Activated CD4-positive, alpha-beta memory T cell treated with anti-CD3 and anti-CD28 coated beads for 36 hours (primary cell): ENCODE results near the gene SMC3. TPM values are rescaled to one million over a fixed set of nuclear protein-coding genes. Genes with fewer than 3 reads are reported as not detected.
"Not testable (repeated sequence)": the region's sequence is repeated elsewhere in the genome, so short reads cannot be mapped to it uniquely, and the experiment has no call there.

Experiments used
- CTCF ChIA-PET: fragments of 350-600 bp; sonication (Branson Sonifier 250); formaldehyde crosslinking; loops from one replicate; lab custom pipeline; 2021; ENCODE audit warnings: antibody characterized with exemption, inconsistent platforms; lab: Charles Lee
- POLR2A ChIA-PET: fragments of 350-600 bp; sonication (Branson Sonifier 250); formaldehyde crosslinking; loops from one replicate; lab custom pipeline; 2021; ENCODE audit warnings: antibody characterized with exemption; lab: Charles Lee
- DNase-seq: peaks from one replicate; pipeline ENCODE4 v3.0.0-alpha.2; 2020
- H3K27ac Mint-ChIP-seq: one replicate; pipeline ENCODE4 v1.8.0; 2021; ENCODE audit warnings: mixed read lengths
- H3K27me3 Mint-ChIP-seq: one replicate; pipeline ENCODE4 v1.8.0; 2021; ENCODE audit warnings: mixed read lengths
- H3K36me3 Mint-ChIP-seq: one replicate; pipeline ENCODE4 v1.8.0; 2021; ENCODE audit warnings: mixed read lengths
- H3K4me1 Mint-ChIP-seq: one replicate; pipeline ENCODE4 v1.8.0; 2021; ENCODE audit warnings: low read depth, mixed read lengths
- H3K4me3 Mint-ChIP-seq: one replicate; pipeline ENCODE4 v1.8.0; 2021; ENCODE audit warnings: mild to moderate bottlenecking, mixed read lengths
- H3K9me3 Mint-ChIP-seq: one replicate; pipeline ENCODE4 v1.8.0; 2021; ENCODE audit warnings: mixed read lengths
- intact Hi-C: fragments of 100-400 bp; cut with micrococcal nuclease; formaldehyde crosslinking; loops from one replicate; pipeline ENCODE4 v1.15.1; 2023
- total RNA-seq, 2 experiments: library from RNA; stranded (reverse); gene quantifications; one replicate each; pipeline ENCODE4 v1.2.3, GENCODE V29; 2021

Gene SMC3
- 10 to 100 TPM; 89.5 to 92.2 TPM for total RNA-seq

DNA sequence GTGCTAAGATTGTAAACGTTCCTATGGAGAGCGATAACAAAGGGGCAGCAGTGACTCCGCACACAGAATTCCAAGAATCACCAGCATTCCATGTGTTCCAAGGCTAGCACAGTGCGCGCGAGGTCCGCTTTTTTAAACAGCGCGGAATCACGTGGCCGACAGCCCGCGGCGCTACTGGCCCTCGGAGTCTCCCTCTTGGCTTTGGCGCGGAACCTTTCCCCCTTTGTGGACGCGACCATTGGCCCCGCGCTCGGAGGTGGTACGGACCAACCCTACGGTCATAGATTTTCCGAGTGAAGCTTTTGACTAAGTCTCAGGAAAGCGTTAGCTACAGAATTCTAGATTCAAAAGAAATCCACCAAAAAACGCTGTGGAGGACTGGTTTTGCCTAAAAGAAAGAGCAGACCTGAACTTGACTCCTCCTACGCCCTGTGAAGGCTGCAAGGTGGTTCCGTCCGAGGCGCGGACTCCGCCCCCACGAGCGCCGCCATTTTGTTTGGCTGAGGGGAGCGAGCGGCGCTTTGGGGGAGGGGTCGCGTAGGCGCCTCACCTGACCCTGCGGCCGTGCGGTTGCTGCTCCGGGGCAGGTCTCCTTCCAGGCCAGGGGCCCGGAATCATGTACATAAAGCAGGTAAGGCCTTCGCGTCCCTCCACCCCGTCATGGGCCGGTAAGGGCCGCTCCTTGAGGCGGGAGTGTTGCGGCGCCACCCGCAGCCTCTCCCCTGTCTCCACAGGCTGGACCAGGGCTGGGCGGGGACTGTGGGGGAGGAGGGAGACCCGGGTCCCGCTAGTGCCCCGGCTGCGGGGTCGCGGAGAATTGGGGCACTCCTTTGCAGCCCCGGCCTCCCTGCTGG lies at the start of gene SMC3:
Gene SMC3 (plus strand): TSS at position 495 of the 854 bp plus-strand sequence. CDS start 122 bp downstream, at position 617.
- H3K4me3 Mint-ChIP-seq, result peak within 1 kb of the TSS; percentile 93
- H3K27me3 Mint-ChIP-seq, result peaks cover 10% of the 10 kb centered on the region
- peaks cover 25% of the 10 kb centered on the region for H3K36me3 Mint-ChIP-seq
- peak within 1 kb of the TSS; percentile 97 for H3K27ac Mint-ChIP-seq
- no peaks in the 10 kb centered on the region for H3K9me3 Mint-ChIP-seq
- POLR2A ChIA-PET, result interaction anchor here (1.3 kb wide), 1 partner anchor 13 kb away, joined by 3 read pairs; no protein-coding TSS in a partner anchor
- intact Hi-C loops, result loop anchor here (1.0 to 2.0 kb wide), 8 partner anchors 10 to 361 kb away; partner anchors contain the start of genes BBIP1, DUSP5, MXI1 and SHOC2
- CTCF ChIA-PET, result interaction anchor here (0.7 to 4.2 kb wide), 5 partner anchors 10 to 261 kb away, joined by 3 to 26 read pairs (median 5); partner anchors contain the start of gene SMNDC1
- H3K4me1 Mint-ChIP-seq, result peaks cover 43% of the 10 kb centered on the region
- peak; percentile 94 for DNase-seq

DNA sequence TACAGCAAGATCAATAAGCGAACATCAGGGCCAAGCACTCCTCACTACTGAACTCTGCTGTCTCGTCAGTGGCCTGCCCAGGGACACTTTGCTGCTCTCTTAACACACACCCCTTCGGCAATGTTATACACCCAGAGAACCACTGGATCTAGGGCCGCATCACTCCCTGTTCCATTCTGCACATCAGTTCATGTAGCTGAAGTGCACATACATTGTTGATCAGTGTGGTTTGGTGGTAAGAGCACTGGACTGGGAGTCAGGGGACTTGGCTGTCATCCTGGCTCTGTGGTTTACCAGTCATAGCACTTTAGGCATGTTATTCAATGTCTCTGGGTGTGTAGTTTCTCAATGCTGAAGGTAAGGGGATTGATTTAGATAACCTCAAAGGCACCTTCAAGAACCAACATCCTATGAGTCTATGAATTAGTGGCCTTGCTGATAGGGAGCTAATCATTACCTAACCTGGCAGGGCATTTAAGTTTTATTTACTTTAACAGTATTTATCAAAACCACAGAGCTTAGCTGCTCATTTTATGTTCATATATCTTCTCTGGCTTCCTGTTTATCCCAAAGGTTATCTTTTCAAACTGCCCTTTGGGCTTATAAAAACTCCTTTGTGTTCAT lies 45.0 kb upstream of the SMC3 start:
- POLR2A ChIA-PET, result interaction anchor here (1.3 to 1.8 kb wide), 3 partner anchors 10 to 97 kb away, joined by 3 to 7 read pairs (median 5); no protein-coding TSS in a partner anchor
- peak overlapping the region; percentile 9 for H3K27ac Mint-ChIP-seq
- peaks cover 16% of the 10 kb centered on the region for H3K36me3 Mint-ChIP-seq

DNA sequence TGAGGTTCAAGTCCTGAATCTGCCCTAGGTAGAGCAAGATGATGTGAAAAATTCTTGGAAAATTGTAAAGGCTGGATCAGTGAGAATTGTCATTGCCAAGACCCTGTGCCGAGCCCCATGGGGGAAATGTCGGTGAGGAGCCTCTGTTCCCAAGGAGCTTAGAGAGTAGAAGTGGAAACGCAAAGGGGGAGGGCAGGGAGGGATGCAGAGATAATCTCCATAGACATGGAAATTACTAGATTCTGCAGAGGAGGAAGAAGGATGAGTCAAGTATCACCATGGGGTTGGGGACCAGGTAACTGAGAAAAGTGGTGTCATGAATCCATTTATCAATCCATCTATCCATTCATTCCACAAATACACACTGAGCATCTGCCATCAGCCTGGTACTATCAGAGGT lies 43.8 kb upstream of the SMC3 start:
- peak; percentile 6 for DNase-seq
- Mint-ChIP-seq H3K9me3 (no peaks in the 10 kb centered on the region), H3K4me1 (peaks cover 56% of the 10 kb centered on the region), H3K27me3 (no peaks in the 10 kb centered on the region), H3K36me3 (peaks cover 14% of the 10 kb centered on the region), H3K4me3 (no peak overlapping the region), H3K27ac (no peak overlapping the region)
- intact Hi-C loops, result loop anchor here (1.0 to 2.0 kb wide), 2 partner anchors 11 to 13 kb away; no protein-coding TSS in a partner anchor
- ChIA-PET CTCF (interaction anchor here (1.0 kb wide), 1 partner anchor 169 kb away, joined by 4 read pairs; no protein-coding TSS in a partner anchor), POLR2A (no interaction called here)

More for the DNA sequence above, 45.0 kb upstream of the SMC3 start:
- no peaks in the 10 kb centered on the region for H3K9me3 Mint-ChIP-seq
- H3K27me3 Mint-ChIP-seq, result no peaks in the 10 kb centered on the region
- DNase-seq, result peak; percentile 64
- CTCF ChIA-PET, result no interaction called here
- intact Hi-C loops, result loop anchor here (2.0 kb wide), 1 partner anchor 14 kb away; no protein-coding TSS in a partner anchor
- no peak overlapping the region for H3K4me3 Mint-ChIP-seq
- H3K4me1 Mint-ChIP-seq, result peaks cover 45% of the 10 kb centered on the region

DNA sequence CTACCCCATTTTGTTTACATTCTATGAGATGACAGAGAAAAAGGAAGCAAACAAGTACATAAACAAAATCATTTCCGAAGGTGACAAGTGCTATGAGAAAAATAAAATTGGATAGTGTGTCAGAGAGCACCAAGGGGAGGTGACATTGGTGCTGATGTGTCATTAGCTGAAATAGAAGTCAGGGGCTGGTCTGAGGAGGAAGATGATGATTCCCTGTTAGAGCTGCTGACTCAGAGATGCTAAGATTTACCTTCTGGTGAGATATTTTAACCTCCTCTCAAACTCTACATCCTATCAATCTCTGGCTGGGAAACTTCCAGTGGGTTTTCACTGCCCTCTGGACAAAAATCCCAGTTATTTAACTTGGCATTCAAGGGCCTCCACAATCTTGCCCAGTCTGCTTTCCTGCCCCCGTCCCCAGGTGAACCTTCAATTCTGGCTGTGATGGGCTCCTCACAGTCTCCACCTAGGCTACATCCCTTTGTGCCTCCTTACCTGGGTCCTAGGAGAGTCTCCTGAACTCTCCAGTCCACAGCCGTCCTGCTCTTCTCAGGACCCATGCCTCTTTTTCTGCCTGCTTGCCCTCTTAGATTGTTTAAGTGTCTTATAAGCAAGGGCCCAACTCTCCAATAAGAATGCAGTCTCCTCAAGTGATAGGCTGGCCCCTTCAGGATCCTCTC lies 43.2 kb upstream of the SMC3 start:
- H3K4me3 Mint-ChIP-seq, result no peak overlapping the region
- H3K4me1 Mint-ChIP-seq, result peaks cover 62% of the 10 kb centered on the region
- no peaks in the 10 kb centered on the region for H3K9me3 Mint-ChIP-seq
- intact Hi-C loops, result loop anchor here (1.0 kb wide), 1 partner anchor 12 kb away; no protein-coding TSS in a partner anchor
- H3K27me3 Mint-ChIP-seq, result no peaks in the 10 kb centered on the region
- H3K36me3 Mint-ChIP-seq, result peaks cover 11% of the 10 kb centered on the region
- no peak overlapping the region for H3K27ac Mint-ChIP-seq
- POLR2A ChIA-PET, result no interaction called here
- CTCF ChIA-PET, result interaction anchor here (1.0 kb wide), 1 partner anchor 170 kb away, joined by 4 read pairs; no protein-coding TSS in a partner anchor
- DNase-seq, result peak; percentile 9

DNA sequence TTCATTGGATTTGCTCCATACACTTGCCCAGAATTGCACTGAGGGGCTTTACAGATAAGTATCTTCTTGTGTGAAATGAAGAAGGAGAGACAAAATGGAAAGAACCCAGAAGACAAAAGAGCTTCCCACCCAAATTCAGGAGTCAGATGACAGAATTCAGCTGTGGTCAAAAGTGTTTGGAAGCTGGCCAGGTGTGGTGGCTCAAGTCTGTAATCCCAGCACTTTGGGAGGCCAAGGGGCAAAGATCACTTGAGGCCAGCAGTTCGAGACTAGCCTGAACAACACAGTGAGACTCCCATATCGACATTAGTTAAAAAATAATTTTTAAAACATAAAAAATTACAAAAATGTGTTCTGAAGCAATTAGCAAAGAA lies 42.6 kb upstream of the SMC3 start:
- Mint-ChIP-seq H3K27me3 (no peaks in the 10 kb centered on the region), H3K4me3 (no peak overlapping the region), H3K36me3 (peaks cover 11% of the 10 kb centered on the region), H3K27ac (no peak overlapping the region), H3K4me1 (peaks cover 67% of the 10 kb centered on the region), H3K9me3 (no peaks in the 10 kb centered on the region)
- ChIA-PET POLR2A (no interaction called here), CTCF (no interaction called here)
- intact Hi-C loops, result loop anchor here (1.0 kb wide), 1 partner anchor 13 kb away; no protein-coding TSS in a partner anchor
- DNase-seq, result peak; percentile 4

GRCh38 chr10:110525349-110526260 lies 41.9 kb upstream of the SMC3 start:
- ChIA-PET CTCF (no interaction called here), POLR2A (no interaction called here)
- intact Hi-C loops, result no loop called here
- no peak overlapping the region for H3K4me3 Mint-ChIP-seq
- H3K27ac Mint-ChIP-seq, result peak overlapping the region; percentile 36
- no peaks in the 10 kb centered on the region for H3K9me3 Mint-ChIP-seq
- H3K36me3 Mint-ChIP-seq, result peaks cover 7% of the 10 kb centered on the region
- no peaks in the 10 kb centered on the region for H3K27me3 Mint-ChIP-seq
- peak; percentile 48 for DNase-seq
- H3K4me1 Mint-ChIP-seq, result peaks cover 70% of the 10 kb centered on the region

DNA sequence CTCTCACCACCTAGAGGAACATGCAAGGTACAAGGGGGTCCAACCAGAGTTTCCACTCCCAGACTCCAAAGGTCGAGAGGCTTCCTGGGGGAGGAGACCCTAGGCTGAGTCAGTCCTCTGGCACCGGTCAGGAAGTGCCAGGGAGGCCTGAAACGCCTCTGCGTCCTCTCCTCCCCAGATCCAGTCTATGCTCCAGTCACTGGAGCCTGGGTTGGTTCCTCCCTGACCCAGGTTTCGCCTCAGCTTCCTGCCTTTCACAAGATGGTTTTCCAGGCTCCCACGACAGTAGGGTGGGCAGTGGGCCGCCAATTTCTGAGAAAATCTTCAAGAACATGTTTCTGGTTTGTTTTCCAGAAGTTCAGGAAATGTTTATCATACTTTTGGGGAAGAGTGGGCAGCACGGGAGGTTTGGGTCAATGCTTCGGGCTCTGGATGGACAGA lies 39.7 kb upstream of the SMC3 start:
- DNase-seq, result peak; percentile 7
- ChIA-PET POLR2A (interaction anchor here (0.9 kb wide), 2 partner anchors 24 to 29 kb away, joined by 3 read pairs; no protein-coding TSS in a partner anchor), CTCF (no interaction called here)
- Mint-ChIP-seq H3K4me1 (peaks cover 65% of the 10 kb centered on the region), H3K9me3 (no peaks in the 10 kb centered on the region), H3K4me3 (no peak overlapping the region), H3K27me3 (no peaks in the 10 kb centered on the region), H3K27ac (peak overlapping the region; percentile 77), H3K36me3 (peaks cover 5% of the 10 kb centered on the region)
- intact Hi-C loops, result loop anchor here (1.0 to 2.0 kb wide), 2 partner anchors 9 to 113 kb away; no protein-coding TSS in a partner anchor

DNA sequence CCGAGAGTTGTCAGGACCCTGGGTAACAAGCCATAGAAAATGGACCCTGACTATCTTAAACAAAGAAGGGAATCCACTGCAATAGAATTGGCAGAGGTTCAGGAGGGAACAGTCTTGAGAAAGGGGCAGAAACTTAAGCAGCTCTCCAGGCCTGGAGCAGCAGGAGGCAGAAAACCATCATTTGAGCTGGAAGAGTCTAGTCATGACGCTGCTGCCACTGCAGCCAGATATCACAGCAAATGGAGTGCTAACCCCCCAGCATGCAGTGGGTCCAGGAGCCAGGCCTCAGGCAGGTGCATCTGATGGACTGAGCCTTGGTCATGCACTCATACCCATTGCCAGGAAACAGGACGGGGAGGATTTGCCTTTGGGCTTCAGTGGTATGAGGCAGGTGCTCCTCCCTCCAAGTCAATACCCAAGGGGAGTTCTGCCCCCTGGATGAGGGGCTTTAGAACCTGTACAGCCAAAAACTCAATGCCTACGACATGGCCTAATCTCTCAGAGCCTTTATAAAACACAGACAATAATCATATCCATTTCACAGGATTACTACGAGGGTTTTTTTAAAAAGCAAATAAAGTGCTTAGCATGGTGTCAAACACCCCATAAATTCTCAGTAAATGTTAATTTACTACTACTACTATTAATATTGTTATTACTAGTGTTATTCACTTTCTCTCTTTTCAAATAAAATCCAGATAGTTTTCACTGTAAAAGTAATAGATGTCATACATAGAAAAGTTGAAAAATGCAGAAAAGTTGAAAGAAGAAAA lies 39.1 kb upstream of the SMC3 start:
- peaks cover 66% of the 10 kb centered on the region for H3K4me1 Mint-ChIP-seq
- peak; percentile 25 for DNase-seq
- POLR2A ChIA-PET, result interaction anchor here (0.9 to 1.7 kb wide), 7 partner anchors 11 to 202 kb away, joined by 3 to 11 read pairs (median 4); no protein-coding TSS in a partner anchor
- no peaks in the 10 kb centered on the region for H3K27me3 Mint-ChIP-seq
- peaks cover 5% of the 10 kb centered on the region for H3K36me3 Mint-ChIP-seq
- H3K9me3 Mint-ChIP-seq, result no peaks in the 10 kb centered on the region
- CTCF ChIA-PET, result interaction anchor here (0.7 to 1.7 kb wide), 5 partner anchors 15 to 222 kb away, joined by 3 to 4 read pairs (median 3); no protein-coding TSS in a partner anchor
- intact Hi-C loops, result loop anchor here (1.0 to 2.0 kb wide), 2 partner anchors 8 to 114 kb away; no protein-coding TSS in a partner anchor
- H3K27ac Mint-ChIP-seq, result peak overlapping the region; percentile 85
- H3K4me3 Mint-ChIP-seq, result no peak overlapping the region

GRCh38 chr10:110528997-110529524 lies 38.4 kb upstream of the SMC3 start:
- peak overlapping the region; percentile 85 for H3K27ac Mint-ChIP-seq
- not testable (repeated sequence) for H3K9me3 Mint-ChIP-seq, H3K36me3 Mint-ChIP-seq, H3K27me3 Mint-ChIP-seq
- peak; percentile 67 for DNase-seq
- peaks cover 61% of the 10 kb centered on the region for H3K4me1 Mint-ChIP-seq
- peak overlapping the region; percentile 46 for H3K4me3 Mint-ChIP-seq
- intact Hi-C loops, result loop anchor here (1.0 to 2.0 kb wide), 5 partner anchors 7 to 172 kb away; no protein-coding TSS in a partner anchor
- CTCF ChIA-PET, result interaction anchor here (0.7 to 1.7 kb wide), 5 partner anchors 16 to 223 kb away, joined by 3 to 4 read pairs (median 3); no protein-coding TSS in a partner anchor
- POLR2A ChIA-PET, result interaction anchor here (0.6 to 1.7 kb wide), 9 partner anchors 11 to 203 kb away, joined by 3 to 11 read pairs (median 3); no protein-coding TSS in a partner anchor
